Bladder microvascular endothelial cell (primary cell): ENCODE results near the gene RAP1B. TPM values are rescaled to one million over a fixed set of nuclear protein-coding genes. Genes with fewer than 3 reads are reported as not detected.

Experiments used
- total RNA-seq: library from RNA; depleted of rRNA; stranded (reverse); fragments of >200 nt; gene quantifications from 2 replicates; pipeline ENCODE4 v1.2.3, GENCODE V29; 2014

The RAP1B gene
- 112 and 215 TPM in 2 replicates for total RNA-seq

DNA sequence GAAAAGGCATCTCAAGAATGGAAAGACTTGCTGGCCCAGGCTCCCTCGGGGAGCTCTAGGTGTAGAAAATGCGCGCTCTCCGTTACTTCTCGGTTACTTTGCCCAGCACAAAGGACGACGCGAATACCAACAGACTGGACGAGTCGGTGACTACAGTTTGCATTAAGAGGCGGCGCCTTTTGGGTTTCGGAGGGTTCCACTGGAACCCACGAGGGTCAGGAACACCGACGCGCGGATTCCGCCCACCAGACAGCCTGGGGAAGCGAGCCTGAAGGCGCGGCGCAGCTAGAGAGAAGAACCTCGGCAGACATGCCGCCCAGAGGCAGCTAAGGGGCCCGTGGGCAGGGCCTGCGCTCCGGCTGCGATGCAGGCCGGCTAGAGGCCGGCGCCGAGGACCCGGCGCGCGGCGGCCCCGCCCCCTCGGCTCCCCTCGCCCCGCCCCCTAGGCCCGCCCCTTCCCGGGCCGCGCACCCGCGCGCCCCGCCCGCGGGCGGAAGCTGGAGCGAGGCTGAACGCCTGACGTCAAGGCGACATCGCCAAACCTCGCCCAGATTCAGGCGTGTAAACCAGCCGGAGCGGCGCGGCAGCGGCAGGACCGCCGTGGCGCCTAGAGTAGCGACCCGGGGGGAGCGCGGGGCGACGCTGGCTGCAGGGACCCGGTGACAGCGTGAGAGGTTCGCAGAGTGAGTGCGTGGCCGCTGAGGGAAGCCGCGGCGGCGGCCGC, at the start of gene RAP1B:
TSS of gene RAP1B (plus strand) at position 530 of the 724 bp plus-strand sequence. CDS start 37,826 bp downstream, outside the sequence.

DNA sequence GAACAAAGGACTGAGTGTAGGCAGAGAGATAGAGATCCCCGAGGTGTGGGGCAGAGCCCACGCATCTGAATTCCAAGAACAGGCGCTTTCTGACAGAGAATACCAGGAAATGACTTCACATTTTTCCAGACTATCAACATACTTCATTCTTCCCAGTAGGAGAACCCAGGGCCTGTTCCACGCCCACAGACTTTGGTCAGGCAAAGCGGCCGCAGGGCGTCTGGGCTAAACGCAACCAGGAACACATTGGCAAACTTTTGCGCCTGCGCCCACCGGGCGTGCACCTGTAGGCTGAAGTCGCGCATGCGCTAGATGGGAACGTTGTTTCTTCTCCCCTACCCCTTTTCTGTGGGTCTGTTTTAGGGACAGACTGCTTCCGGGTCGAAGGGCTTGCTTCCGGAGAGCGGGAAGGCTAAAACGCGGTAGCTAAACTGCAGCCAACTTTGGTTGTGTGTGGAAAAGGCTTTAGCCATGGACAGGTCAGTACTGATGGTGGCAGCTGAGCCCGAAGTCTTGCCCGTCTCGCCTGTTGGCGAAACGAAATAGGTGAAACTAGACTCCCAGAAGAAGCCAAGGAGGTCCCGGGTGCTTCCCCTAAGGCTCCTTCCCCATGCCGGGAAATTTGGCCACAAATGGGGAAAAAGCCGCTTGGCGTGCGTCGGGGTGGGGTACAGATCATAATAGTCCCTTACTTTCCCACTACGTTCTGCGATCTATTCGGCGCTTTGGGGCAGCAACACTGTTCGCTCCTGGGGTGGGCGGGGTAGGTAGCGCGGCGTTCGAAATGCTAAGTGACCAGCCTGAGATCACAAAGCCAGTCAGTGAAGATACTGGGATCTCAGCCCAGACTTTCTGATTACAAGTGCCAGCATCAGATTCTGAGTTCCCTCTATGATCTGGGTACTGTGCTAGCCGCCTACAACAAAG, 76.2 kb downstream of the RAP1B start, which contains the start of gene NUP107:
TSS of gene NUP107 (plus strand) at position 384 of the 927 bp plus-strand sequence. CDS start at position 472, 88 bp downstream.

Other genes starting within 250 kb of the RAP1B start
- gene NUP107, start 76.1 kb downstream of the RAP1B start, total RNA-seq = 37.9 and 60.2 TPM in 2 replicates
- 1.9 and 5.0 TPM in 2 replicates for gene SLC35E3, start 135.3 kb downstream of the RAP1B start, total RNA-seq
- gene MDM2, start 197.3 kb downstream of the RAP1B start, total RNA-seq = 213 and 415 TPM in 2 replicates